NCI-H2196 treated with DMSO at 0.1 percent for 48 hours (cell line): ENCODE results near the gene TRPM4.
"Not testable (repeated sequence)": the region's sequence is repeated elsewhere in the genome, so short reads cannot be mapped to it uniquely, and the experiment has no call there.

Experiments used
- DNase-seq: peaks from one replicate; lab custom pipeline; 2025; ENCODE audit not compliant: unreplicated experiment; lab: John Stamatoyannopoulos, UW

TRPM4 gene

DNA sequence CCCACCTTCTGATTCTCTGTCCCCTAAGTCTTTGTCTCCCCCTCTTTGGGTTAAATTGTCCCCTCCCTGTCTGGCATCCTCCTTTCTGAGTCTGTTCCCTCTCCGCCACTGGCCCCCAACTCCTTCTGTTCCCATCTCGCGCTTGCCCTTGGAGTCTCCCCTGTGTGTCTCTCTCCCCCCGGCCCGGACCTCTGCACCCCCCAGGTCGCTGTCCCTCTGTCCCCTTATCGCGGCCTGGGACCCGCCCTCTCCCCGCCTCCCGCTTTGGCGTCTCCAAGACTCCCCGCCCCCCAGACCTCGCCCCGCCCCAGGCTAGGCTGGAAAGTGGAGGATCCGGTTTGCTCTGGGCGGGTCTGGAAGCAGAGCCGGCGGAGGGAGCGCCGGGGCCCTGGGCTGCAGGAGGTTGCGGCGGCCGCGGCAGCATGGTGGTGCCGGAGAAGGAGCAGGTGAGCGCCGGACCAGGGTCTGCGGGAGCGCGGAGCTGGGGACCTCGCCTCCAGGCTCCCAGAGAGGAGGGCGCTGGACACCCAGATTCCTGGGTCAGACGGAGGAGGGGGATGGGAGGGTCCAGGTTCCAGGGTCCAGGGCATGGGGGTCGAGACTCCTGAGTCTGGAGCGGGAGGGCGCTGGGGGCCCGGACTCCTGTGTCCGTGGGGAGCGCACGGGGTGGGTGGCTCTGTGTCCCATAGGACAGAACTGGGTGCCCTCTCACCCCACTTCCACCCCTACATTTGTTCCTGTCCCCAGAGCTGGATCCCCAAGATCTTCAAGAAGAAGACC is at the start of gene TRPM4:
TSS of gene TRPM4 (plus strand) at position 348 of the 780 bp plus-strand sequence. CDS start at position 423, 75 bp downstream.
- DNase-seq = peak; percentile 70

DNA sequence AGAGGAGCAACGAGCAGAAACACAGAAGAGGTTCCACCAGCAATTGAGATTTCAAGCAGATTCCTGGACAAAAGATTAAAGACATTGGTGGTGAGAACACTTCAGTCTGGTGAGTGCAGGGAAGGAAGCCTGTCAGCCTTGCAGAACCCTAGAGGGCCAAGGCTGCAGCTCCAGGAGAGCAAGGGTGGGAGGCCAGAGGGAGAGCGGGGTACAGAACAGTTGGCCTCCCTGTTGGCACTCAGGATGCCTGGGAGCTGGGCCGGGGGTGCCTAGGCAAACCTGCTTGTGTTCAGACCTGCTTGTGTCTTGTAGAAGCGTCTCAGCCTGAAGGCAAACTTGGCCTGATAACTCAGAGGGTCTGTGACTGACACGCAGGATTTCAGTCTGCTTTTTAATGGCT is 48.5 kb upstream of the TRPM4 start:
- DNase-seq = no peak

DNA sequence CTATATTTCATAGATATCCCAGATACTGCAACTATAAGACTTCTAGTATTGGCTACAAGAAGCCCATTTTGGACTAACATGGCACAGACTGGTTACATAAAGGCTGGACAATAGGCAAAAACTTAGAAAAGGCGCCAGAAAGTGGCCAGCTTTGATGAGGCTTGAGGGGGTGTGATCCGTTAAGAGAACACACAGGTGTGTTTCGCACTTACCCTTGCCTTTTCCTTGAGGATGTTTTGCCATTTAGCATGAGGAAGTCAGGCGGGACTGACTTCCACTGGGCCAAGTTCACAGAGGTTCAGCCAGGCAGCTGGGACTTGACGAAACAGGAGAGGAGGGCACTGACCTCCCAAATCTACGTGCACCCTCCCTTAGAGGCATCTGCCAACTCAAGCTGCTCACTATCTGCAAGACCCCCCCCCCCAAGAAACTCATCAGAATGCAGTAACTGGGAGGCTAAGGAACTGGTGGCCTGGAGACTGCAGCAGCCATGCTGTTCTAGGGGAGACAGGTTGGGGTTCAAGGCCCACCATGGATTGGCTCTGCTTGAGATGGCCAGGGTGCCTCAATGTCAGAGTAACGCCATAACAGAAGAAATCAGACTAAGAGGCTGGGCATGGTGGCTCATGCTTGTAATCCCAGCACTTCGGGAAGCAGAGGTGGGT is 47.9 kb upstream of the TRPM4 start:
- DNase-seq = no peak

DNA sequence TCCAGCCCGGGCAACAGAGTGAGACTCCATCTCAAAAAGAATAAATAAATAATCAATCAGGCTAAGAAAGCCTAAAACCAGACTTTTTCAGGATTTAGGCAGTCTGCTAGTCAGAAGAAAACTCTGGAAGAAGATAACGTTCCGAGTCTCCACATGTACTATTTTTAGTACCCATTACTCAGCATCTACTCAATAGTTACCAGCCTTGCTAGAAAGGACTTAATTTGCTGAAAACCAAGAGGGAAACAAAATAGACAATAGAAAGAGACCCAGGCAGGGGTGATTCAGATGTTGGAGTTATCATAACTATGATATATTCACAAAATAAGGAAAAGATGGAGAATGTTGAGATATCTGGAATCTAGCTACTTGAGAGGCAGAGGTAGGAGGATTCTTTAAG is 47.0 kb upstream of the TRPM4 start:
- no peak for DNase-seq

DNA sequence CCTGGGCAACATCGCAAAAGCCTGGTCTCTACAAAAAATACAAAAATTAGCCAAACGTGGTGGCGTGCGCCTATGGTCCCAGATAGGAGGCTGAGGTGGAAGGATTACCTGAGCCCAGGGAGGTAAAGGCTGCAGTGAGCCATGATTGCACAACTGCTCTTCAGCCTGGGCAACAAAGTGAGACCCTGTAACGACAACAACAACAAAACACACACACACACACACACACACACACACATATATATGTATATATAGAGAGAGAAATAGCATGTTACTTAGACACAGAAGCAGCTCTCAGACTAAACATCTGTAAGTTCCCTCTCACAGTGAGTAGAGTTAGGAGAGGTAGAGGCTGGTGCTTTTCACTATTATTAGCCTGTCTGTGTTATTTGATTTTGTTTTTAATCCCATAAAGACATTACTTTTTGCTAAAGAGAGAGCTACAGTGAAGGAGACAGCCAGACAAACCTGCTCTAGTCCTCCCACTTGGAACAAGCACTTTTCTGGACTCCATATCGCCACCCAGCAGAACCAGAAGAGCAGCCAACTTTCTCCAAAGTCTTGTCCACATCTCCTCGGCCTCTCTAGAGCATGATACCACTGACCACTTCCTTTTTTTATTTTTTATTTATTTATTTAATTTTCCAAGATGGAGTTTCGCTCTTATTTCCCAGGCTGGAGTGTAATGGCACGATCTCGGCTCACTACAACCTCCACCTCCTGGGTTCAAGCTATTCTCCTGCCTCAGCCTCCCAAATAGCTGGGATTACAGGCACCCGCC is 46.2 kb upstream of the TRPM4 start:
- DNase-seq = no peak

DNA sequence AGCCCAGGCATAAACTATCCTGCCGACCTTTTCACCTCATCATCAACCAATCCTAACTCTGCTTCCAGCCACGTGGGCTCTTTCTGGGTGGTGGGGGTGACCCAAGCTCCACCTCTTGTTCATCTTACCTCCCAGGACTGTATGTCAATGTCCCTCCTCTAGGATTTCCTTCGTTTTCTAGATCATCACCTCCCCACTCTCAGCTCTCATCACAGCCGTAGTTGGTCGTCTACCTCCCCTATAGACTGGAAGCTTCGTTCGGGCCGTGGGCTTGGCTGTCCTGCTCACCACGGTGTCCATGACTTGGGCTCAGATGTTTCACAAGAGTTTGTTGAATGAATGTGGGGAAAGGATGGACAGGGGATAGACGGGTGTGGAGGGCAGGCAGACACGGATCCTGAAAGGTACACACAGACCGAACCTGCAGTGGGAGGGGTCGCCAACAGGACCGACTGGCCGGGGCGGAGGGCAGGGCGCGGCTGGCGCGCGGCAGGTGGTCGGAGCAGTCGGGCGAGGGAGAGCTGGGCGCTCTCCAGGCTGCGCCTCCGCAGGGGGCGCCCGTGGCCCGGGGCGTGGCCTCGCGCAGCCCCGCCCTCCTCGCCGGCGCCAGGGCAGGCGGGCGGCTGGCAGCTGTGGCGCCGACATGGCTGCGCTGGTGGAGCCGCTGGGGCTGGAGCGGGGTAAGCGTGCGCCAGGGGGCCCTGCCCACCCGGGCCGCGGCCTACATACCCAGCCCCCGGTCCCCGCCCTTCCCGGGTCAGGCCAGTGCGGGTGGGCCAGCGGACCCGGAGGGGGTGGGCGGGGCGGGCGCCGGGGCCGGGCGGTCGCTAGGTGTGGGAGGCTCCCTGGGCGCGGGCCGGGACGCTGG is 43.6 kb upstream of the TRPM4 start, which contains the start of gene LIN7B:
TSS of gene LIN7B (plus strand) at position 609 of the 868 bp plus-strand sequence. CDS start at position 644, 35 bp downstream.
- peak; percentile 70 for DNase-seq

DNA sequence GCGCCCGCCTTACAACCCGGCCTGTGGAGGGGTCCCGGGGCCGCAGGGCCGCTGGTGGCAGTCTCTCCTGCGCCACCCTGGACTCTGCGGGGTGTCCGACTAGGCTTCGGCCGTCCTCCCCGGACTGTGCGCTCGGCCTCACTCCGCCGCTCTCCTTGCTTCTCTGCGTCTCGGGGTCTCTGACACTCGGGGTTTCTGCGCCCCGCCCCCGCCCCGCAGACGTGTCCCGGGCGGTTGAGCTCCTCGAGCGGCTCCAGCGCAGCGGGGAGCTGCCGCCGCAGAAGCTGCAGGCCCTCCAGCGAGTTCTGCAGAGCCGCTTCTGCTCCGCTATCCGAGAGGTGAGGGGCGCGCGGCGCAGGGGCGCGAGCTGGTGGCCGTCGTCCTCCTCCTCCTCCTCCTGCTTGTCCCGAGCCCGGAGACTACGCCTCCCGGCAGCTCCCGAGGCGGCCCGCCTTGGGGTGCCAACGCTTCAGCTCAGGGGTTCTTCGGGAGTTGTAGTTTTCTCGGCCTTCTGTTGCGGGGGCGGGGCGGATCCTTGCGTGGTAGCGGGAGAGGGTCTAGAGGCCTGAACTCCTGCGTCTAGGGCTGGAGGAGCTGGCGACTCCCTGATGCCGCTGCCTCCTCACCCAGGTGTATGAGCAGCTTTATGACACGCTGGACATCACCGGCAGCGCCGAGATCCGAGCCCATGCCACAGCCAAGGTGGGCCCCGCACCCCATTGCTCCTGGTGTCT is 42.8 kb upstream of the TRPM4 start:
- DNase-seq = no peak

DNA sequence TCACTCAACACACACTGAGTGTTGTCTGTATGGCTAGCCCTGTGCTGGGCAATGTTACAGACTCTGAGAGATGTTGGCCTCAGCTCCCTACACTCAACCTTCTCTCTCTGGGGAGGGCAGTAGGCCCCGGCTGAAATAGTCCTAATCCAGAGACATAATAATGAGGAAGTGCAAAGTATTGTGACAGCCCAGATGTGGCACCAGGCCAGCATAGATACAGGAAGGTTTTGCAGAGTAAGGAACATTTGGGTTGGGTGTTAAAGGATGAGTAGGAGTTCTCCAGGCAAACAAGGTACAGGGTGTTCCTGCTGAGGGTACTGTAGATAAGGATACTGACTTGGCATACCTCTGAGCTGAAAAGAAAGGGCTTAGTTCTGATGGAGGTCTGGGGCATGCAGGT is 41.0 kb upstream of the TRPM4 start:
- no peak for DNase-seq

DNA sequence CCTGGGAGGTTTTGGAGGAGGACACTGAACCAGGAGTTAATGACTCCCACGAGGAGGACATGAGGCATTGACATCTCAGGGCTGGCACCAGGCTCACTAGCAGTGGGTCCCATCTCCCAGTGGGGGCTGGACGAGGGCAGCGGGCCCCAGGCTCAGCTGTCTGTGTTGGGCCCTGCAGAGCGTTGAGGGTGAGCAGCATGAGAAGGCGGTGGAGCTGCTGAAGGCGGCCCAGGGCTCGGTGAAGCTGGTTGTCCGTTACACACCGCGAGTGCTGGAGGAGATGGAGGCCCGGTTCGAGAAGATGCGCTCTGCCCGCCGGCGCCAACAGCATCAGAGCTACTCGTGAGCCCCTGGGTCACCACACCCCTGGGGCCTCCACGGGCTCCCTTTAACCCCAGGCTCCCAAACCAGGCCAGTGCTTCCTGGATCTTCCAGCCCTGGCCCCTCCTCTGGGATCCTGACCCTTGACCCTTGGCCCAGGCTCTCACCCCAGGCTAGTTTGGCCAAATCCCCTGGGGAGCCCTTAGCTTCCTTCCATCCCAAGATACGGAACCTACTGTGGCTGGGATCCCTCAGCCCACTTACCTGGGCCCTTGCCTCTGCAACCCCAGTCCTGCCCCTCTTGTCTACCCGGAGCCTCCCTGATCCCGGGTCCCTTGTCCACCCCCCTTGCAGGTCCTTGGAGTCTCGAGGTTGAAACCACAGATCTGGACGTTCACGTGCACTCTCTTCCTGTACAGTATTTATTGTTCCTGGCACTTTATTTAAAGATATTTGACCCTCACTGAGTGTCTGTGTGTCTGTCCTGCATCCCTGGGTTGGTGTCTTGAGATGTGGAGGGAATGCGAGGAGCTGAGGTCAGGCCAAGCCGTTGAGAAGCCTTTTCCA is 39.7 kb upstream of the TRPM4 start:
- no peak for DNase-seq

DNA sequence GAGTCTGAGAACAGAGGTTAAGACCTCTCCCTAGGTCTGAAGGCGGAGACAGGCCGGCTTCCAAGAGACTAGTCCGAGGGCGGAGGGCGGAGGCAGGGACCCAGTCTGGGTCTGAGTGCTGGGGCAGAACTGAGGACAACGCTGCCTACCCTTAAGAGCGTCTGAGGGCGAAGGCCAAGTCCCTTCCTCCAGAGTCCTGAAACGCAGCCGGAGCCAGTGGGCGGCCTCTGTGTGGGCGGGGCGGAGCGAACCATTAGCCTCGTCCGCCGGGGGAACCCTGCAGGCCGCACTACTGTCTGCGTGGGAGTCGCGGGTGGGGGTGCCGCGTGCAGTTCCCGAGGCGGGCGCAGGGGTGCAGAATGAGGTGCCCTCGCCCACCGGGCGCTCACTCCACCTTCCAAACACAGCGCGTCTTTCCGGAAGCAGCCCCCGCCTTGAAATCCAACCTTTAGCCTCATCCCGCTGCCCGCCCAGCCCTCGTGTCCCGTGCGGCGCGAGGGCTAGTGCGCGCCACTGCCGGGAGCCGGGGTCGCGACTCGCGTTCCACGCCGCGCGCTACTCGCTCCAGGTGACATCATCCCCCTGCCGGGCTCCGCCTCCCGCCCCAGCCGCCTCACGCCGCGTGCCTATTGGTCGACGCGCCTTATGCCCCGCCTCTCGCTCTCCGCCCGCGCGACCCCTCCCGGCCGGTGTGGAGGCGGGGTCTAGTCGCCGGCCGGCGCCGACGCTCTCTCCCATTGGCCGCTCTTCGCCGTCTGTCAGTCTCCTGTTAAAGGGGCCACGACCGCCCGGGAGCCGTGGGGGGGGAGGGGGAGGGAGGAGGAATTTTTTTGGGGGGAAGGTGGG is 38.8 kb upstream of the TRPM4 start, which contains the start of gene C19orf73:
TSS of gene C19orf73 (minus strand) at position 579 of the 846 bp plus-strand sequence. CDS start at position 458, 121 bp downstream.
- DNase-seq = peak; percentile 91

DNA sequence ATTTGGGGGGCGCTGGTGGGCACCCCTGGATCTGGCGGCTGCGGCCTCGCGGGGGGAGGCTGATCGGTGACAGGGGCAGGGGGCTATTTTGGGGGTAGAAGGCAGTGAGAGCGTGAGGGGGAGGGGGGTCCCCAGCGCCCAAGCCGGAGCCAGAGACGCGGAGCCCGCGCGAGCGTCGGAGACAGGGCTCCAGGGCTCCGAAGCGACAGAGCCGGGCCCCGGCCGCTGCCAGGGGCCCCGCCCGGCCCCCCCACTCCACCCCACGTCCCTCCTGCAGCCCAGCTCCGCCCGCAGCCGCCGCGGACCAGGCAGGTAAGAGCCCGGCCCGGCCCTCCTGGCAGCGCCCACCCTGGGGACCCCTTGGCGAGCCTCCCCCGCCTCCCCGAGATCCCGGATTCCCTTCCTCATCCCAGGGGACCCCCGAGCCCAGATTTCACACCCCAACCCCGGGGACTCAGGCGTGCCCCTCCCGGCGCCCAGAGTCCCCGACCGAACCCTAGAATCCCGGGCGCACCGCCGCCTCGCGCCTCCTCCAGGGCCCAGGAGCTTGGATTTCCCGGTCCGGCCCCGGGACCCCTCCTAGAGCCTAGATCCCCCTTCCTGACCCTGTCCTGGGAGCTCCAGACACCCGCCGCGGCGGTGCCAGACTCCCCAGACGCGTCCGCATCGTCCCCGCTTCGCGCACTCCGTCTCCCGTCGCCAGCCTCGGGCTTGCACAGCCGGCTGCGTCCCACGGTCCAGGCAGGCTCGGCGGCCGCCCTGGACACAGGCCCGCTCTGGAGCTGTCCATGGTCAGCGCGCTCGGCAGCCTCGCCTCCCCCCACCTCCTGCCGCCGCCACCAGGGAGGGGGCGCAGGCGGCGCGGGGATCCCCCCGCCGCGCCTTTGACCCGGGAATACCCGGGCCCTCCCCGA is 37.9 kb upstream of the TRPM4 start, which contains the start of gene PPFIA3:
TSS of gene PPFIA3 (plus strand) at position 134 of the 914 bp plus-strand sequence. CDS start 8,330 bp downstream, outside the sequence.
- no peak for DNase-seq

DNA sequence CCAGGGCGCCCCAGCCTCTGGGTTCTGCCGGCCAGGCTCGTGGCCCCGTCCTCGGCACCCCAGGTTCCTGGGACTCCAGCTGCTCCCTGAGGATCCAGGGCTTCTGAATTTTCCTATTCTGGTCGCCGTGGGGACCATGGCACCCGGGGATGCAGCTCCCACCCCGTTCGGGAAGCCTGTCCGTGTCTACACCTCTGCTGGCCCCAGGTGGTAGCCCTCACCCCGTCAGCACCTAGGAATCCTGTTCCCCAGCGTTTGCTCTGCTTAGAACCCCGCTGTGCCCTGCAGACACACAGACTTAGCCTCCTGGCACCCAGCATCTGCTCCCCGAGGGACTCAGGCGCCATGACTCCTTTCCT is 37.3 kb upstream of the TRPM4 start:
- no peak for DNase-seq

DNA sequence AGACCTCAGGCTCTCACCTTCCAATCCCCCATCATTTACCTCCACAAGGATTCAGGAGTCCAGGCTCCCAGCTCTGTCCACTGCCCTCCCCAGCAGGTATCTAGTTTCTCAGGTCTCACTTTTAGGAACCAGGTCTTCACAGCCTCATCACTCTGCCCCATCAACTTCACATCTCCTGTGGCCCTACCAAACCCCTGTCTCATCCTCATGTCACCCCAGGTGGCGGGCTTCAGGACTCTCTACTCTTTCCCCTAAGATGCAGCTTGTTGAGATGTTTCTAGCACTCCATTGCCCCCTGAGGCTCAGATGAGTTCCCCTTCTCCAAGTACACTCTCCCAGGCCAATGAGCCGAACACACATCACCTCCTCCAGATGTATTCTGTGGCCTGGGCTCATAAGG is 36.7 kb upstream of the TRPM4 start:
- no peak for DNase-seq

DNA sequence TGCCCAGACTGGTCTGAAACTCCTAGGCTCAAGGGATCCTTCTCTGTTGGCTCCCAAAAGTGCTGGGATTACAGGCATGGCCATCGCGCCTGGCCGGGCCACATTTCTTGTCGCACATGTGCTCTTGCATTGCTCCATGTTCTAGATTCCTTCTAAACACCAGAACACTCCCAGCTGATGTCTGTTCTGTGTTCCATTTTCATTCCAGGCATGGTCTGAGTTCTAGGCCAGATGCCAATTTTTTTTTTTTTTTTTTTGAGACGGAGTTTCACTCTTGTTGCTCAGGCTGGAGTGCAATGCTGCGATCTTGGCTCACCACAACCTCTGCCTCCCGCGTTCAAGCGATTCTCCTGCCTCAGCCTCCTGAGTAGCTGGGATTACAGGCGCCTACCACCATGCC is 35.8 kb upstream of the TRPM4 start:
- not testable (repeated sequence) for DNase-seq

DNA sequence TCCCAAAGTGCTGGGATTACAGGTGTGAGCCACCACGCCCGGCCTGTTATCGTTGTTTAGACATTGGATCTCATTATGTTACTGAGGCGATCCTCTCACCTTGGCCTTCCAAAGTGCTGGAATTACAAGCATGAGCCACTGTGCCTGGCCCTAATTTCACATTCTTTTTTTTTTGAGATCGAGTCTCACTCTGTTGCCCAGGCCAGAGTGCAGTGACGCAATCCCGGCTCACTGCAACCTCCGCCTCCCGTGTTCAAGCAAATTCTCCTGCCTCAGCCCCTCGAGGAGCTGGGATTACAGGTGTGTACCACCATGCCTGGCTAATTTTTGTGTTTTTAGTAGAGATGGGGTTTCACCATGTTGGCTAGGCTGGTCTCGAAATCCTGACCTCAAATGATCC is 34.3 kb upstream of the TRPM4 start:
- DNase-seq = not testable (repeated sequence)

DNA sequence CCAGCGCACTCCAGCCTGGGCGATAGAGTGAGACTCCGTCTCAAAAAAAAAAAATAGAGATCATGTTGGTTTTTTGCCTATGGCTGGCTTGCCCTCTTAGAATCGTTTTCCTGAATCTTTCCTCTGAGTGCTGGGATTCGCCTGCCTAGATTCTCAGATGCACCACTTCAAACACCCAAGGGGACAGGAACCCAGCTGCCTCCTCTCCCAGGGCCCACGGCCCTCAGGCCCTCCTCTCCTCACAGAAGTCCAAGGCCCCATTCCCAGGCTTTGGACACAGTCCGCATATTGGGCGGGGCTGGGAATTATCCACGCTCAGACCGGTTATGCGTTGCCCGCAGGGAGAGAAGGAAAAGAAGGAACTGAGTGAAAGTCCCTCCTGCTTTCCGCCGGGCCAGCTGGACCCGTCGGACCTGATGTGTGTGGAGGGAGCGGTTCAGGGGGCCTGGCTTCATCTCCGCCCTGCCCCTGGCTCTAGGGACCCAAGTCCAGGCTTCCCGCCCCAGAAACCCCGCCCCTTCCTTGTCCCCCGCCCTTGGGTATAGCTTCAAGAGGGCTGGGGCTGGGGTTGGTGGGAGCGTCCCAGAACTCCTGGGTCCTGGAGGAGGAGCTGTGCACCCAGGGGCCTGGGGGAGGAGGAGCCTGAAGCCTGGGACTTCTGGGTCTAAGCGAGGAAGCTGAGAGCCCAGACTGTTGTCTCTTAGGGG is 32.4 kb upstream of the TRPM4 start:
- DNase-seq = no peak
